ENCODE results near the gene ITPA.

Gene ITPA

GRCh38 chr20:3209257-3209945, at the start of gene ITPA:
TSS of gene ITPA (plus strand) at chr20:3209498. CDS start at chr20:3209552, 54 bp downstream.
- DNase-seq (ENCODE audit: low read depth in 2 of 2): peak in 1 of 2 donors; percentile 41

DNA sequence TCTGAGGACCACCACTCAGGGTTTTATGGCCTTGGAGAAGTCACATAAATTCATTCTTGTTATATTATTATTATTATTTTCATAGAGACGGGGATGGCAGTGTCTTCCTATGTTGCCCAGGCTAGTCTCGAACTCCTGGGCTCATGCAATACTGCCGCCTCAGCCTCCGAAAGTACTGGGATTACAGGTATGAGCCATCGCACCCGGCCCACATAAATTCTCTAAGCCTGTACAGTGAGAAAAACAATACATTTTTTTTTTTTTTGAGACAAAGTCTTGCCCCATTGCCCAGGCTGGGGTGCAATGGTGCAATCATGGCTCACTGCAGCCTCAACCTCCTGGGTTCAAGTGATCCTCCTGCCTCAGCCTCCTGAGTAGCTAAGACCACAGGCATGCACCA, 48.9 kb upstream of the ITPA start:
- no peak for DNase-seq (ENCODE audit: low read depth in 2 of 2)

- no peak for DNase-seq (ENCODE audit: low read depth in 2 of 2)
Observed at GRCh38 chr20:3161316-3162079, 47.8 kb upstream of the ITPA start.

- no peak for DNase-seq (ENCODE audit: low read depth in 2 of 2)
Observed at GRCh38 chr20:3162080-3162611, 47.2 kb upstream of the ITPA start.

DNA sequence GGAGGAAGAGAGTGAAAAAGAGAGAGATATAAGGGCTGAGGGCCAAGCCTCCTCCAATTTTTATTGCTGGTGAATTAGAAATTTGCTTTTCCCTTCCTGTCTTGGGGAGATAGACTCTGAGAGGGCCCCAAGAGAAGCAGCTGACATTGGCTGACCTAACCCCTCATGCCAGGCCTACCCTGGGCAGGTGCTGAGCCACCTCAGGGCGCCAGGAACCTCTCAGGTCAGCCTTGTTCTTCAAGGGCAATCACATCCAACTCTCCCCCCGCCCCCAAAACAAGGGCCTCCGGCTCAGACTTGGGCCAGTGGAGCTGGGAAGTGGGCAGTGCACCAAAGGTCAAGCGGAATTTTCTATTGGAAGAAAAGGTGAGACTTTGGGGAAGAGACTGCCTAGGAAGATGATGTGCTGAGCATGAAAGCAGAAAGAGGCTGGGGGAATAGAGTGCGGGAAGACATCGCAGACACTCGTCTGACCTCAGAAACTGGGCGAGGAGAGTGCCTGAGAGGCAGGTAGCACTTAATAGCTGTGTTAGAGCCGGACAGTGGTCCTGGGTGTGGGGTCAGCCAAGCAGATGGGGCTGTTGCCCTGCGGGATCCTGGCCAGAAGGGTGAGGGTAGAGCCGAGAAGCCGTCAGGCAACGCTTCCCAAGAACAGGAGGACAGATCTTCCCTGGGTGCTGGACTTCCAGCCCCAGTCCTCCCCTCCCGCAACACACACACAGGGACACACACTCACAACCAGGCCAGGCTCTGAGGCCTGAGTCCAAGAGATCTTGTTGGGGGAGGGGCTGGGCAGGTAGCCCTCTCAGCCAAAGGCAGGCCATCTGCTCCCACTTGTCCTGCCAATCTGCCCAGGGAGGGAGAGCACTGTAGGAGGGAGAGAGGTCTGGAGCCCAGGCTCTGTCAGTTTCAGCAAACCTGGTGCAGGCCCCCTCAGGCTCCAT, 45.9 kb upstream of the ITPA start:
- DNase-seq (ENCODE audit: low read depth in 2 of 2): no peak

DNA sequence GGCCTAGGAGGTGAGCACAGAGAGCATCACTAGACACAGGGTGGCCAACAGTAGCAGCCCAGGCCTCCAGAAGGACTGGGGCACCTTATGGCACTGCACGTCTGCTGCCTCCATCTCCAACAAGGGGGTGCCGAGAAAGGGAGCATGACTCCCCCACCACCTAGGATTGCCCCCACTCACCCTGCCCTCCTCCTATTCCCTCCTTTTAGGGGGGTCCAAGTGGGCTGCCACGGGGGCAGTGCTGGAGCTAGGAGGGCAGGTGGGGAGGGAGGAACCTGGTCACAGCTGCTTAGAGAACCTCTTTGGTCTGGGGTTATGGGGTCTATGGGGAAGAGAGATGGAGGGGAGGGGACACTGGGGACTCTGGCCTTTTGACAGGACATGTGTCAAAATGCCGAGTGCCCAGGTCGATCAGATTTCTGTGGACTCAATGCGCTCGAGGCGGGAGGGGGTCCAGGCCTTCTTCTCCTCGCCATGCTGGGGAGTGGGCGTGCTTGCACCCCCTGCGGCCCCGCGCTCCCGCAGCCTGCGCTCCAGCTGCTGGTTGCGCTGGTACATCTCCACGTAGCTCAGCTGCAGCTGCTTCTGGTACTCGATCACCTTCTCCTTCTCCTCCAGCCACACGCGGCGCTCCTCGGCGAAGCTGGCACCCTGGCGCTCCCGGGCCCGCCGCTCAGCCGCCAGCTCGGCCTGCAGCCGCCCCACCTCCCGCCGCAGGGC, 45.1 kb upstream of the ITPA start:
- DNase-seq (ENCODE audit: low read depth in 2 of 2): no peak

DNA sequence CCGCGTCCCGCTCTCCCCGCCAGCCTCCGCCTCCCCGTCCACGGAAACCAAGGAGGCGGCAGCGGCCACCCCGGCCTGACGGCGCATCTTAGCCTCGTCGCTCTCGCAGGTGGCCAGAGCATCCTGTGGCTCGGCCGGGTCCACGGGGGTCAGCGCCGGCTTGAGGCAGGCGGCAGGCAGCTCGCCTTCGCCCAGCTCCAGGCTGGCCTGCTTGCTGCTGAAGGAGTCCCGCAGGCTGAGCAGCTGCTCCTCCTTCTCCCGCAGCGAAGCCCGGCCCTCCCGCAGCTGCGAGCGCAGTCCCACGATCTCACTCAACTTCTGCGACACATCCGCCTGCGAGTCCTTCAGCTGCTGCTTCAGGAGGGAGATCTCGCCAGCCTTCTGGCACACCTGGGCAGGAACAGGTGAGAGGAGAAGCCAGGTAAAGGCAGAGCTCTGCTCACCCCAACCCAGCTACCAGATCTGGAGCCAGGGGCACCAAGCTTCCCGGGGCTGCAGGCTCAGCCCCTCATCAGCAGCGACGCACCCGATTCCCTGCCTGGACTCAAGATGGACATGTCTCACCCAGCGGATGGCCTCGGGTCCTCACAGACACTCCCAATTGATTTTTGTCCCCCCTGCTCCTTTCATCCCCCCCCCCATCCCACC, 44.4 kb upstream of the ITPA start:
- no peak for DNase-seq (ENCODE audit: low read depth in 2 of 2)

GRCh38 chr20:3165473-3166337, 43.6 kb upstream of the ITPA start:
- DNase-seq (ENCODE audit: low read depth in 2 of 2): no peak

DNA sequence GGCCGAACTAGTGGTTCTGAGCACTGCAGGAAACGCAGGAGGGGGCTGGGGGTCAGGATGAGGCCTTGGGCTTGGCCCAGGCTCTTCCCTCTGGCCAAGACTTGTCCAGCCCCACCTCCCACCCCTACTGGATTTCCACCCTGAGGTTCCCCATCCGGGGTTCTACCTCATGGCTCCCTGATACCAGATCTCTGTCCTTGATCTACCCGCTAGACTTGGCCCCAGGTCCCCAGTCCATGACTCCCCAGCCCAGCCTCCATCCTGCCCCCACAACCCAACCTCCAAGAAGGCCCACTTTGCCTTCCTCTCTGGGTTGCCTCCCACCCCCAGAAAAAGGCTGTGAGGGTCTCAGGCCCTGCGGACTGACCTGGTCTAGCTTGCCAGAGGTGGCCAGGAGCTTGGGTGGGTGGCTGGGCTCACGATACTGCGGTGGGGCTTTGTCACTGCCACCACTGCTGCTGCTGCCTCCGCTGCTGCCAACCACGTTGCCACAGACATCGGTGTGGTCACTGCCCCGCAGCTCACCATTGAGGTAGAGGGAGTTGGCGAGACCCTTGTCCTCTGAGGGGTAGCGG, 42.9 kb upstream of the ITPA start:
- no peak for DNase-seq (ENCODE audit: low read depth in 2 of 2)

DNA sequence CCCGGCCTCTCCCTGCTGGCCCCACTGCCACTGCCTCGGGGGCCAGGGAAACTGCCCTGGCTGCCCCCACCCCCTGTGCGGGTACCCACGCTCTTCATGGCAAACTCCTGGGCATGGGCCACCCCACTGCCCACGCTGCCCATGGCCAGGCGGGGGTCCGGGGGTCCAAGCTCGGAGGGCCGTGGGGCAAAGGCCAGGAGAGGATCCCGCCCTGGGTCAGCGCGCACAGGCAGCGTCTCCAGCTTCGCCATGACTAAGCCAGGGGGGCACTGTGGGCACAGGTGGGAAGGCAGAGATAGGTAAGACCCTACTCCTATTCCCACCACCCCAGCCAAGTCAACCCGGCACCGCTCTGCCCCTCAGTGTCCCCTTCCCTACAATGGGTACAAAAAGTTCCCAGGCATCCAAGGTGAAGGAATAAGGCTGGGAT, 42.4 kb upstream of the ITPA start:
- no peak for DNase-seq (ENCODE audit: low read depth in 2 of 2)

DNA sequence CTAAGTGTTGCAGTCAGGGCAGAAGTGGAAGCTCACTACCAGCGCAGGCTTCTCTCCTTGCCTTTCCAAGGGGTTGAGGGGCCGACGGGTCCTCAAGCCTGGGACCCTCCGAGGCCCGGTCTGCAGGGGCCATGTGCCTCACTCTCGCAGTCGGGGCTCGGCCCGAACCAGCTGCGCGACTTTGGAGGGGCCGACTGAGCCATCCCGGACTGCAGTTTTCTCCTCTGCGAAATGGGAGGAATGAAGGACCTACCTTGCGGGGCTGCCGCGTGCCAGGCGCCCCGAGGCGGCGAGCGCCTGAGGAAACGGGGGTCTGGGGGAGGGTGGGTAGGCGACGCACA, 41.6 kb upstream of the ITPA start:
- no peak for DNase-seq (ENCODE audit: low read depth in 2 of 2)

DNA sequence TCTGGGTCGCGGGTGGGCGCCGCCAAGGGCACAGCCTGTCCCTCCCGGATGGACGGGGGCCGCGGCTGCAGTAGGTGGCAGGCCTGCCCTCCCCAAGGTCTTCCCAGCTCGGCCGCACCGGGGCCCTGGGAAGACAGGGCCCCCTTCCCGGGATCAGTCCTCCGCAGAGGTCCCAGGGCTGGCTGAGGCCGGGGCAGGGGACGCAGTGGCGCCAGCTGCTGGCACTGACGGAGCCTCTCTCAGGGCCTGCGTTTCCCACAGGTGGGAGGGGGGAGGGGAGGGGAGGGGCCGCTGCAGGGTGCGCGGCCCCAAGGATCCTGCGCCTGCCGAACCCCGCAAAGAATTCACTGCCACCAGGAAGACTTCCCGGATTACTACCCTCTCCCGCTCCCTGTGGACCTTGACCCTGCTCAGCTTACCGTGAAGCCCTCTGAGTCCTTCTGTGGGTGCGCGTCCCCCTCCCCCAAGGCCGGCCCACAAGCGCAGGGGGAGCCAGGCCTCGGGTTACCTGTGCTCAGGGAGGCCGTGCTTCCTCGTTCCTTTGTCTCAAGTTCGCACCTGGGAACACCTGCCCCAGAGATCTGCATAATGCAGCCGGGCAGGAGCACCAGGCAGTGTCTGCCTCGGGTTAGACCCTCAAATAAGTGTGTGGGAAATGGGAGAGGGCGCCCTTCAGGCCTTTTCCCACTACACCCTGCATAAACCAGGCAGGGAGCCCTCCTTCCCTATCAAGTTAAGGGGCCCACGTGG, 41.0 kb upstream of the ITPA start:
- no peak for DNase-seq (ENCODE audit: low read depth in 2 of 2)

- DNase-seq (ENCODE audit: low read depth in 2 of 2): no peak
Observed at GRCh38 chr20:3168829-3169590, 40.3 kb upstream of the ITPA start.

- DNase-seq (ENCODE audit: low read depth in 2 of 2): no peak
Observed at GRCh38 chr20:3171391-3172125, 37.7 kb upstream of the ITPA start.

DNA sequence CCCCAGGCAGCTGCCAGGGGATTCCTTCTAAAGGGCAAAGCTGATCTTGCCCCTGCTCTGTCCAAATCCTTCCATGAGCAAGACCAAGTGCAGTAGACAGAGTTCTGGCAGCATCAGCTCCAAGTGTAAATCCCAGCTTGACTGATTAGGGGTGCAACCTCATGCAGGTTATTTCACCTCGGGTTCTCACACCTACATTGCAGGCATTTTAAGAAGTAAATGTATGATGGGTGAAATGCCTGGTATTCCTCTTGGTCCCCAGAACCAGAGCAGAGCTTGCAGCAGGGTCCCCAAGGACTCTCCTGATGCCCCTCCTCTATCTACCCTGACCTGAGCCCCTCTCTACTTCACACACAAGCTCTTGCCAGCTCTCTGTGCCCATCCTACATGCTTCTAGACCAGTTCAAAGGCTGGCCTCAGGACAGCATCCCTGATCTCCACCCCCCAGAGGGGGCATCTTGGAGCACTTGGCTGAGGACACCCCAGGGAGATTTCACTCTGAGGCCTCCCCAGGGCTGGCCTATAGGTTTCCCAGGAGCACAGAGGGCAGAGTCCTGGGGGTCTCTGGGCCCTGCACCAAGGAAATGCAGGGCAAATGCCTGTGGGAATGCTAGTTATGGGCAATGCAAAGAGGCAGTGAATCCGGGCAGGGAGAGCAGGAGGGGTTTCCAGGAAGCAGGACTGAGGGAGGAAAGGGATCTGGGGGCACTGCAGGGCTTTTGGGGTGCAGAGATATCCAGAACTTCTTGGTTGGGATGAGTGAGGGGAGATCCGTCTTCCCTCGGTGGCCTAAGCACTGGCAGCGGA, 37.0 kb upstream of the ITPA start:
- DNase-seq (ENCODE audit: low read depth in 2 of 2): no peak

- DNase-seq (ENCODE audit: low read depth in 2 of 2): peak; percentile 69 to 73
Observed at GRCh38 chr20:3172933-3173609, 36.2 kb upstream of the ITPA start, which contains the start of gene LZTS3. TSS of gene LZTS3 (minus strand) at chr20:3173549. CDS start at chr20:3167163, 6,386 bp downstream.

All from stimulated activated CD4-positive, alpha-beta T cell treated with anti-CD3 and anti-CD28 coated beads, Interleukin-1b, Interleukin-23, amount 100 ng/mL, for 1 hour (primary cell).